22Rv1 (cell line): ENCODE data around the gene TAS1R2.

Source experiments
- ZFX ChIP-seq: fragments of 450-650 bp; IDR thresholded peaks from 2 replicates; pipeline ENCODE4 v1.6.1; 2017; ENCODE audit warnings: antibody characterized with exemption, borderline replicate concordance
- TF ChIP-seq, protein P1 (sequence below): fragments of 450-650 bp; IDR thresholded peaks from 2 replicates; pipeline ENCODE4 v1.5.1; 2017; ENCODE audit warnings: mild to moderate bottlenecking

- TF ChIP-seq, protein P1, sequence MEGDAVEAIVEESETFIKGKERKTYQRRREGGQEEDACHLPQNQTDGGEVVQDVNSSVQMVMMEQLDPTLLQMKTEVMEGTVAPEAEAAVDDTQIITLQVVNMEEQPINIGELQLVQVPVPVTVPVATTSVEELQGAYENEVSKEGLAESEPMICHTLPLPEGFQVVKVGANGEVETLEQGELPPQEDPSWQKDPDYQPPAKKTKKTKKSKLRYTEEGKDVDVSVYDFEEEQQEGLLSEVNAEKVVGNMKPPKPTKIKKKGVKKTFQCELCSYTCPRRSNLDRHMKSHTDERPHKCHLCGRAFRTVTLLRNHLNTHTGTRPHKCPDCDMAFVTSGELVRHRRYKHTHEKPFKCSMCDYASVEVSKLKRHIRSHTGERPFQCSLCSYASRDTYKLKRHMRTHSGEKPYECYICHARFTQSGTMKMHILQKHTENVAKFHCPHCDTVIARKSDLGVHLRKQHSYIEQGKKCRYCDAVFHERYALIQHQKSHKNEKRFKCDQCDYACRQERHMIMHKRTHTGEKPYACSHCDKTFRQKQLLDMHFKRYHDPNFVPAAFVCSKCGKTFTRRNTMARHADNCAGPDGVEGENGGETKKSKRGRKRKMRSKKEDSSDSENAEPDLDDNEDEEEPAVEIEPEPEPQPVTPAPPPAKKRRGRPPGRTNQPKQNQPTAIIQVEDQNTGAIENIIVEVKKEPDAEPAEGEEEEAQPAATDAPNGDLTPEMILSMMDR: no peak
- no peak for TF ChIP-seq ZFX
Observed at GRCh38 chr1:18861082-18861481, 1.6 kb upstream of the TAS1R2 start.
